Activated naive CD8-positive, alpha-beta T cell treated with anti-CD3 and anti-CD28 coated beads, Interleukin-2, amount 10 ng/mL, durations not matched to agents 7 days and 5 days (primary cell): Measurements from ENCODE around the gene ZBTB37. TPM values are rescaled to one million over a fixed set of nuclear protein-coding genes. Genes with fewer than 3 reads are reported as not detected.

Experiments used
- ATAC-seq: fragments of 150-1000 bp; cut with Tn5 transposase; one replicate; pipeline ENCODE4 v1.10.0; 2021; ENCODE audit warnings: low read depth, moderate library complexity
- POLR2A ChIA-PET: fragments of 350-600 bp; sonication (Branson Sonifier 250); formaldehyde crosslinking; loops from one replicate; lab custom pipeline; 2021; ENCODE audit warnings: antibody characterized with exemption; lab: Charles Lee
- DNase-seq: peaks from one replicate; pipeline ENCODE4 v3.0.0; 2021
- H3K27ac Mint-ChIP-seq: one replicate; pipeline ENCODE4 v1.8.0; 2022; ENCODE audit warnings: mild to moderate bottlenecking, mixed read lengths
- H3K27me3 Mint-ChIP-seq: one replicate; pipeline ENCODE4 v1.8.0; 2022; ENCODE audit warnings: mild to moderate bottlenecking, moderate library complexity, mixed read lengths
- H3K36me3 Mint-ChIP-seq: one replicate; pipeline ENCODE4 v1.8.0; 2021; ENCODE audit warnings: mild to moderate bottlenecking, mixed read lengths
- H3K4me1 Mint-ChIP-seq: one replicate; pipeline ENCODE4 v1.8.0; 2021; ENCODE audit warnings: mixed read lengths
- H3K4me3 Mint-ChIP-seq: one replicate; pipeline ENCODE4 v1.8.0; 2022; ENCODE audit warnings: mild to moderate bottlenecking, moderate library complexity, mixed read lengths
- H3K9me3 Mint-ChIP-seq: one replicate; pipeline ENCODE4 v1.8.0; 2021; ENCODE audit warnings: mixed read lengths
- total RNA-seq, 2 experiments: library from RNA; stranded (reverse); gene quantifications; one replicate each; pipeline ENCODE4 v1.2.3, GENCODE V29; 2021

The ZBTB37 gene
- total RNA-seq, 2 experiments from 2014 or later: 16.2 to 16.4 TPM

DNA sequence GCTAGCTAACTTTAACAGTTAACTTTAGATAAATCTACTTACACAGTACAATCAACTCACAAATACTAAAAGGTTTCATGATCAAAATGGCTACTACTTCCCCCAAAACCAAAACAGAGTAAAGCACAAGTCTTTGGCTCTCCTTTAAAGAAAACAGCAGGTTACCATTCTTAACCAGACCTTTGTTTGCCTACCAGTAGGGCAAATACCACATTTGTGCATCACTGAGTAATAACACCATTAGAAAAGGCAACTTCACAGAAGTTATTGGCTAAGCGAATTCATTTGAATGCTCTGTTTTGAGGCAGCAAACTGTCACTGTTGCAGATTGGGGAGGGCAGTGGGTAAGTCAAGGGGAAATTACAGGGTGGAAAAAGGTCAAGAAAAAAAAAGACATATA, 66.3 kb downstream of the ZBTB37 start:
- ATAC-seq: no peak
- Mint-ChIP-seq H3K36me3 (peaks cover 26% of the 10 kb centered on the region), H3K9me3 (no peaks in the 10 kb centered on the region), H3K4me3 (no peak overlapping the region), H3K4me1 (no peaks in the 10 kb centered on the region), H3K27me3 (no peaks in the 10 kb centered on the region), H3K27ac (no peak overlapping the region)
- DNase-seq: no peak
- POLR2A ChIA-PET: no interaction called here

DNA sequence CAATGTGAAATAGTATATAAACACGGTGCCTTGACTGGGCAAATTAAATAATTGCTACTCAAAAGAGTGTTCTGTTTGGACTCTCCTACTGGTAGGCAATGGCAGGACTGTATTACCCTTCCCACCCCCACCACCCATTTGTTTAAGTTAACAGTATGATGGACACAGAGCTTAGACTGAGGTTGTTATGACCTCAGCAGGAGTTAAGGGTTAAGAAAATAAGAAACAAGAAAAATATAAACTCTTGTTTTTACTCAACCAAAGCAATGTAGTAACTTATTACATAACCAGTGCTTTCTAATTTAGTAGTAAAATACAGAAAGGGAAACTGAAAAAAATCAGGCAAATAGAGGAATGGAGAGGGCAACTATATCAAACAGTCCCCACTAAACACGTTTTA, 68.9 kb downstream of the ZBTB37 start:
- no peak overlapping the region for H3K27ac Mint-ChIP-seq
- no peaks in the 10 kb centered on the region for H3K4me1 Mint-ChIP-seq
- POLR2A ChIA-PET: no interaction called here
- no peak overlapping the region for H3K4me3 Mint-ChIP-seq
- H3K27me3 Mint-ChIP-seq: no peaks in the 10 kb centered on the region
- H3K36me3 Mint-ChIP-seq: peaks cover 21% of the 10 kb centered on the region
- no peak for ATAC-seq
- no peaks in the 10 kb centered on the region for H3K9me3 Mint-ChIP-seq
- DNase-seq: no peak

DNA sequence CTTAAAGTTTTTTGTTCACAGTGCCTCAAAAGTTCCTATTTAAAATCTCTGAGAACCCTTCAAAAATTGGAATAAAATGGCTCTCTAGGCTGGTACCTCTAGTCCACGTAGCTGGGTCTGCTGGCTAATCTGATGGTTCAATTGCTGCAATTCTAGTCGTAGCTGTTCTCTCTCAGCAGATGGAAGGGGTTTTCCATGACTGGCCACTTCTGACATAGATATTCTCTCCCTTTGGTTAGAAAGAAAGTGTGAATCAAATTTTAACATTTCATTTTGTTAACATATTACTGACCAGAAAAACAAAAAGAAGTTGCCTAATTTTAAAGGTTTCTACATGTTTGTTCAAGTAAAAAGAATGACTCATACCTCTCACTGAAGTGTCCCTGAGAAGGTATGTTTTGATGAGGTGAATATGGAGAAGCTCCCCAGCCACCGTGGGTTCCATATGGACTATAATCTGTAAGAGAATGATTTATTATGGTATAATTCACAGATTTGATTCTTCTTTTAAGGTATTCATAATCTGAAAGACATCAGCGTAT, 78.3 kb downstream of the ZBTB37 start:
- POLR2A ChIA-PET: no interaction called here
- no peak for ATAC-seq

DNA sequence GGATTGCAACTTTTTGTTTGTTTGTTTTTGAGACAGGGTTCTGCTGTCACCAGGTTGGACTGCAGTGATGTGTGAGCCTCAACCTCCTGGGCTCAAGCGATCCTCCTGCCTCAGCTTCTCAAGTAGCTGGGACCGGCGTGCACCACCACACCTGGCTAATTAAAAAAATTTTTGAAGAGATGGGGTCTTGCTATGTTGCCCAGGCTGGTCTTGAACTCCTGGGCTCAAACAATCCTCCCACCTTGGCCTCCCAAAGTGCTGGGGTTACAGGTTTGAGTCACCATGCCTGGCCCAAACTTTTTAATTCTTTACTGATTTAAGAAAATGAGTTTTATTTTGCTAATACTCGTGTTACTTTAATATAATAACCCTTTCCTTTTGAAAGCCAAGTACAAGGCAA, 80.4 kb downstream of the ZBTB37 start:
- Mint-ChIP-seq H3K9me3 (no peaks in the 10 kb centered on the region), H3K36me3 (peaks cover 20% of the 10 kb centered on the region), H3K27me3 (no peaks in the 10 kb centered on the region), H3K27ac (no peak overlapping the region), H3K4me1 (peaks cover 7% of the 10 kb centered on the region), H3K4me3 (no peak overlapping the region)
- no peak for DNase-seq
- POLR2A ChIA-PET: no interaction called here
- ATAC-seq: no peak

More for the DNA sequence above, 78.3 kb downstream of the ZBTB37 start:
- Mint-ChIP-seq H3K4me3 (no peak overlapping the region), H3K36me3 (peaks cover 29% of the 10 kb centered on the region), H3K27me3 (no peaks in the 10 kb centered on the region), H3K27ac (no peak overlapping the region), H3K9me3 (no peaks in the 10 kb centered on the region), H3K4me1 (no peaks in the 10 kb centered on the region)
- DNase-seq: no peak

Other genes starting within 250 kb of the ZBTB37 start
- not detected for gene TEX50, start 233.0 kb upstream of the ZBTB37 start, total RNA-seq
- under 1 TPM in 1 of 2 experiments, not detected in 1; 0.28 TPM for gene ANKRD45, start 198.5 kb upstream of the ZBTB37 start, total RNA-seq
- gene KLHL20, start 153.4 kb upstream of the ZBTB37 start, total RNA-seq: 10 to 100 TPM; 27.7 to 28.0 TPM
- gene DARS2, start 43.7 kb upstream of the ZBTB37 start, total RNA-seq: 10 to 100 TPM; 21.6 to 22.5 TPM
- 10 to 100 TPM; 33.9 to 34.0 TPM for gene CENPL, start 43.5 kb upstream of the ZBTB37 start, total RNA-seq
- 100 to 1,000 TPM; 421 to 434 TPM for gene GAS5, start 391 bp upstream of the ZBTB37 start, total RNA-seq
- not detected for gene SERPINC1, start 48.9 kb downstream of the ZBTB37 start, total RNA-seq
- gene RC3H1, start 154.0 kb downstream of the ZBTB37 start, total RNA-seq: 10 to 100 TPM; 37.2 to 41.7 TPM